Effector memory CD4-positive, alpha-beta T cell (primary cell): ENCODE measurements around the gene PRTG.
"Not testable (repeated sequence)": the region's sequence is repeated elsewhere in the genome, so short reads cannot be mapped to it uniquely, and the experiment has no call there.

Experiments used
- DNase-seq, 3 donors: peaks; one replicate each; pipeline ENCODE4 v3.0.0-alpha.2; 2020
- H3K27ac ChIP-seq: 2 replicates; pipeline ENCODE4 v1.7.0; 2013; ENCODE audit warnings: mild to moderate bottlenecking, low read length, moderate library complexity; ENCODE audit not compliant: insufficient read depth, poor library complexity, severe bottlenecking
- H3K27me3 ChIP-seq: replicated peaks from 2 replicates; pipeline ENCODE4 v1.7.0; 2013; ENCODE audit warnings: mild to moderate bottlenecking, low read length; ENCODE audit not compliant: insufficient read depth, control insufficient read depth, poor library complexity, severe bottlenecking
- H3K36me3 ChIP-seq: 2 replicates; pipeline ENCODE4 v1.7.0; 2013; ENCODE audit warnings: mild to moderate bottlenecking, low read length, moderate library complexity; ENCODE audit not compliant: control insufficient read depth, insufficient read depth
- H3K4me1 ChIP-seq: 2 replicates; pipeline ENCODE4 v1.7.0; 2013; ENCODE audit warnings: low read length, mild to moderate bottlenecking; ENCODE audit not compliant: control insufficient read depth, insufficient read depth, poor library complexity, severe bottlenecking
- H3K4me3 ChIP-seq: 2 replicates; pipeline ENCODE4 v1.7.0; 2013; ENCODE audit warnings: low read length, low read depth, mild to moderate bottlenecking; ENCODE audit not compliant: insufficient read depth, poor library complexity, severe bottlenecking
- H3K9me3 ChIP-seq: 2 replicates; pipeline ENCODE4 v1.7.0; 2013; ENCODE audit warnings: mild to moderate bottlenecking, low read length, moderate library complexity; ENCODE audit not compliant: control insufficient read depth

Gene PRTG

GRCh38 chr15:55778932-55779331 lies 36.0 kb upstream of the PRTG start:
- Histone ChIP-seq H3K9me3 (no peaks in the 10 kb centered on the region), H3K27ac (no peak overlapping the region), H3K4me1 (no peaks in the 10 kb centered on the region), H3K4me3 (no peak overlapping the region), H3K27me3 (no peaks in the 10 kb centered on the region), H3K36me3 (no peaks in the 10 kb centered on the region)
- DNase-seq, result no peak

- no peak overlapping the region for H3K27ac ChIP-seq
- no peak for DNase-seq
- H3K27me3 ChIP-seq, result no peaks in the 10 kb centered on the region
- H3K36me3 ChIP-seq, result no peaks in the 10 kb centered on the region
- H3K9me3 ChIP-seq, result no peaks in the 10 kb centered on the region
- H3K4me3 ChIP-seq, result no peak overlapping the region
- no peaks in the 10 kb centered on the region for H3K4me1 ChIP-seq
These were observed 32.4 kb upstream of the PRTG start for GRCh38 chr15:55775316-55775715.

- Histone ChIP-seq H3K36me3 (no peaks in the 10 kb centered on the region), H3K4me1 (no peaks in the 10 kb centered on the region), H3K4me3 (no peak overlapping the region), H3K27me3 (no peaks in the 10 kb centered on the region), H3K9me3 (no peaks in the 10 kb centered on the region), H3K27ac (no peak overlapping the region)
- DNase-seq, result peak in 1 of 3 donors; percentile 9
These were observed 31.4 kb upstream of the PRTG start for GRCh38 chr15:55774113-55774970.

GRCh38 chr15:55770806-55771205 lies 27.9 kb upstream of the PRTG start:
- H3K9me3 ChIP-seq, result no peaks in the 10 kb centered on the region
- no peak for DNase-seq
- H3K4me3 ChIP-seq, result no peak overlapping the region
- H3K4me1 ChIP-seq, result no peaks in the 10 kb centered on the region
- H3K27ac ChIP-seq, result no peak overlapping the region
- H3K36me3 ChIP-seq, result no peaks in the 10 kb centered on the region
- no peaks in the 10 kb centered on the region for H3K27me3 ChIP-seq

- Histone ChIP-seq H3K9me3 (no peaks in the 10 kb centered on the region), H3K36me3 (no peaks in the 10 kb centered on the region), H3K4me1 (no peaks in the 10 kb centered on the region), H3K27me3 (no peaks in the 10 kb centered on the region), H3K27ac (no peak overlapping the region), H3K4me3 (no peak overlapping the region)
- DNase-seq, result no peak
These were observed 27.3 kb upstream of the PRTG start for GRCh38 chr15:55770261-55770660.

GRCh38 chr15:55768670-55769185 lies 25.8 kb upstream of the PRTG start:
- no peak for DNase-seq
- no peaks in the 10 kb centered on the region for H3K9me3 ChIP-seq
- no peak overlapping the region for H3K4me3 ChIP-seq
- no peaks in the 10 kb centered on the region for H3K27me3 ChIP-seq
- H3K4me1 ChIP-seq, result no peaks in the 10 kb centered on the region
- H3K27ac ChIP-seq, result no peak overlapping the region
- no peaks in the 10 kb centered on the region for H3K36me3 ChIP-seq

GRCh38 chr15:55766676-55767075 lies 23.7 kb upstream of the PRTG start:
- Histone ChIP-seq H3K36me3 (no peaks in the 10 kb centered on the region), H3K9me3 (no peaks in the 10 kb centered on the region), H3K27ac (no peak overlapping the region), H3K4me1 (no peaks in the 10 kb centered on the region), H3K27me3 (no peaks in the 10 kb centered on the region), H3K4me3 (no peak overlapping the region)
- no peak for DNase-seq

GRCh38 chr15:55764398-55764797 lies 21.4 kb upstream of the PRTG start:
- DNase-seq, result no peak
- Histone ChIP-seq H3K4me1 (no peaks in the 10 kb centered on the region), H3K36me3 (no peaks in the 10 kb centered on the region), H3K27me3 (no peaks in the 10 kb centered on the region), H3K4me3 (no peak overlapping the region), H3K9me3 (no peaks in the 10 kb centered on the region), H3K27ac (no peak overlapping the region)

GRCh38 chr15:55758580-55758986 lies 15.6 kb upstream of the PRTG start:
- Histone ChIP-seq H3K27ac (no peak overlapping the region), H3K4me3 (no peak overlapping the region), H3K36me3 (no peaks in the 10 kb centered on the region), H3K4me1 (no peaks in the 10 kb centered on the region), H3K9me3 (no peaks in the 10 kb centered on the region), H3K27me3 (no peaks in the 10 kb centered on the region)
- no peak for DNase-seq

- not testable (repeated sequence) for H3K4me1 ChIP-seq, H3K27ac ChIP-seq, H3K27me3 ChIP-seq, H3K9me3 ChIP-seq, DNase-seq, H3K4me3 ChIP-seq, H3K36me3 ChIP-seq
These were observed 10.5 kb upstream of the PRTG start for GRCh38 chr15:55753433-55753832.
